Measurements from ENCODE around the gene FOXQ1. TPM values are rescaled to one million over a fixed set of nuclear protein-coding genes. Genes with fewer than 3 reads are reported as not detected.

FOXQ1 gene
- total and polyA plus RNA-seq, 10 of the 15 experiments (the other 5 are each of a cell fraction or from before 2014, with no cell fraction given), result 0.08 TPM; not detected in 9

GRCh38 chr6:1267057-1267732 is 44.7 kb upstream of the FOXQ1 start (continued):
- TF ChIP-seq ZNF592 (IDR thresholded peaks at IDR 0.05), result no peak
- TF ChIP-seq ZBTB40 (IDR thresholded peaks at IDR 0.05; ENCODE audit: borderline replicate concordance), result no peak
